Stomach (tissue), 19 donors: ENCODE results near the gene SYNPR. TPM values are rescaled to one million over a fixed set of nuclear protein-coding genes. Genes with fewer than 3 reads are reported as not detected.
A peak's percentile ranks its signal among the peaks of the same experiment; 100 is the strongest.

Source experiments
- DNase-seq, 2 donors: peaks; one replicate each; pipeline versions ENCODE4 v3.0.0 to v3.0.0-alpha.2; 2013 to 2019
- H3K27ac ChIP-seq, 5 donors: fragments of 200-600 bp in 4 of 5; sonication (generic) in 4 of 5; one replicate each; pipeline ENCODE4 v1.5.1; 2013 to 2019; ENCODE audit warnings: mild to moderate bottlenecking in 1 of 5, moderate library complexity in 1 of 5
- H3K27me3 ChIP-seq, 3 donors: fragments of 200-600 bp; sonication (generic); one replicate each; pipeline ENCODE4 v1.5.1; 2017 to 2019; ENCODE audit warnings: mixed run types in 1 of 3
- H3K36me3 ChIP-seq, 4 donors: fragments of 200-600 bp; sonication (generic); 1 replicate in 3 of 4; 2 replicates in 1 of 4; pipeline ENCODE4 v1.5.1; 2016 to 2019
- H3K4me1 ChIP-seq, 4 donors: fragments of 200-600 bp; sonication (generic); one replicate each; pipeline ENCODE4 v1.5.1; 2016 to 2019
- H3K4me3 ChIP-seq, 4 donors: fragments of 200-600 bp; sonication (generic) in 3 of 4; one replicate each; pipeline ENCODE4 v1.5.1; 2016 to 2019; ENCODE audit warnings: mild to moderate bottlenecking in 1 of 4
- H3K9me3 ChIP-seq, 4 donors: fragments of 200-600 bp; sonication (generic); one replicate each; pipeline ENCODE4 v1.5.1; 2016 to 2019
- CTCF ChIP-seq, 7 experiments: fragments of 450-650 bp in 4 of 7; fragments of 200-600 bp in 3 of 7; sonication (generic) in 3 of 7; IDR thresholded peaks; one replicate each; pipeline ENCODE4 v1.5.1; 2016 to 2019; ENCODE audit warnings: antibody characterized with exemption in 7 of 7, control low read depth in 2 of 7, mild to moderate bottlenecking in 1 of 7
- EP300 ChIP-seq: sonication (generic); formaldehyde crosslinking; IDR thresholded peaks from one replicate; pipeline ENCODE4 v1.6.1; 2017; ENCODE audit warnings: antibody characterized with exemption
- POLR2A ChIP-seq, 4 donors: fragments of 450-650 bp; IDR thresholded peaks; one replicate each; pipeline ENCODE4 v1.6.1; 2016; ENCODE audit warnings: antibody characterized with exemption in 4 of 4, control low read depth in 2 of 4, mild to moderate bottlenecking in 1 of 4, moderate library complexity in 1 of 4
- POLR2AphosphoS5 ChIP-seq, 3 donors: sonication (generic); formaldehyde crosslinking; IDR thresholded peaks; one replicate each; pipeline ENCODE4 v1.6.1; 2016; ENCODE audit warnings: antibody characterized with exemption in 3 of 3
- WGBS, 5 donors: extraction: QIAGEN DNeasy Blood & Tissue Kit in 3 of 5; methylation state at CpG; one replicate each; pipeline versions ENCODE4 v1.1.5 to v1.1.7; 2013 to 2018; 5-methylcytosine and 5-hydroxymethylcytosine counted together
- intact Hi-C: fragments of 100-400 bp; cut with DNase I; formaldehyde crosslinking; loops from one replicate; pipeline ENCODE4 v1.15.1; 2023; ENCODE audit warnings: low total_unique reads
- long read RNA-seq, 10 donors: transcript quantifications; one replicate each; lab custom pipeline, GENCODE V29; 2026
- polyA plus RNA-seq, 3 donors: library from polyadenylated mRNA; stranded (reverse); fragments of 200-250 nt; gene quantifications; one replicate each; pipeline ENCODE4 v1.2.3, GENCODE V29; 2013
- total RNA-seq, 5 donors: library from RNA; depleted of rRNA; stranded (reverse); fragments of >200 nt; gene quantifications; one replicate each; pipeline versions ENCODE4 v1.1.0 to v1.2.3, GENCODE V29; 2014 to 2016
- donor health status: healthy with polysubstance abuse.
- donor health status: Bipolar disorder and iron deficiency.
- donor health status: healthy.

SYNPR gene
- total RNA-seq: 1 to 10 TPM in 2 of 5 donors, under 1 TPM in 1, not detected in 2; 0.29 to 1.7 (median 1.0) TPM
- under 1 TPM in 2 of 3 donors, not detected in 1; 0.13 to 0.31 TPM for polyA plus RNA-seq
- long read RNA-seq, donor 1: 0 reads
- long read RNA-seq, donor 2, partial matches to known transcripts: 0 of 1 reads
- long read RNA-seq, donor 2, other reads (novel, unspliced or antisense): 0 of 1 reads
- long read RNA-seq, donor 3: 0 reads
- long read RNA-seq, donor 4: 0 reads
- long read RNA-seq, donor 5: 0 reads
- long read RNA-seq, donor 6: 0 reads
- long read RNA-seq, donor 7: 0 reads
- long read RNA-seq, donor 8: 0 reads
- long read RNA-seq, donor 9: 0 reads
- long read RNA-seq, donor 10: 0 reads

DNA sequence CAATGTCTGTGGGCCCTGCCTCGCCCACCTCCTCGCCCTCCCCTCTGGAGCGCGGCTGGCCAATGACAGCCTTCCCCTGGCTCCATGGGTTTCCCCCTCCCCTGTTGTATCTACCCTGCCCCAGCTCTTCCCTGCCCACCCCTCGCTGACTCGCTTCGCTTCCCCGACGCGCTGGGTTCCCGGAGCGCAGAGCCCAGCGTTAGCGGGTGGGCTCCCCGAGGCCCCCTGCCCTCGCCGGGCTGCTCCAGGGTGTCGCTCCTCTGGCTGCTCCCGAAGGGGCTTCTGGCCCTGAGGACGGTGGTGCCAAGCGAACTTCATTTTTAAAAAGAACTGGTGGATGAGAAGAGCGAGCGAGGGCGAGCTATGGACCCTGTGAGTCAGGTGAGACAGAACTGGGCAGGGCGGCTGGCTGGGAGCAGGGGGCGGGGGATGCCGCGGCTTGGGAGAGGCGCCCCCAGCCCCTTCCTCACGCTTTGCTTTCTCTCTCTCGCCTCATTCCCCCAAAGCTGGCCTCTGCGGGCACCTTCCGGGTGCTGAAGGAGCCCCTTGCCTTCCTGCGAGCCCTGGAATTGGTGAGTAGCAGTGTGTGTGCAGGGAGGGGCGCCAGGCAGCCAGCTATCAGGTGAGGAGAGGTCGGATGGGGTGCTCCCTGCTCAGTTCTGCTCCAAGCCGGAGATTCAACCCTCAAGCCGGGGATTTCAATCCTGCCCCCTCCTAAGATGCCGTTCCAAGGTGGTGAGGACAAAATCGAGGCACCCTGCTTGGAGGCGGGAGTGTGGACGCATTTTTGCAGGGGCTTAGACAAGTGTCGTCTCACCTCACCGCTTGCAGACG lies at the start of gene SYNPR:
TSS of gene SYNPR (plus strand) at position 138 of the 834 bp plus-strand sequence.
- Histone ChIP-seq H3K4me1 (peaks cover 8 to 22% (median 18%) of the 10 kb centered on the region in 4 donors), H3K27ac (no peak within 1 kb of the TSS), H3K4me3 (peak within 1 kb of the TSS in 3 of 4 donors; percentile 5 to 33 (median 19)), H3K9me3 (no peaks in the 10 kb centered on the region), H3K36me3 (no peaks in the 10 kb centered on the region), H3K27me3 (peaks cover 4 to 48% (median 19%) of the 10 kb centered on the region in 3 donors)
- intact Hi-C loops: no loop called here
- TF ChIP-seq POLR2A (IDR thresholded peaks at IDR 0.05): no peak
- no peak for TF ChIP-seq EP300
- TF ChIP-seq POLR2AphosphoS5 (IDR thresholded peaks at IDR 0.05): no peak
- no peak for TF ChIP-seq CTCF (IDR thresholded peaks at IDR 0.05)
- 2 to 4% (median 3%) methylated on average over 34 to 45 of the region's 45 CpGs for WGBS, 5 donors
- DNase-seq: peak in 1 of 2 donors; percentile 30

DNA sequence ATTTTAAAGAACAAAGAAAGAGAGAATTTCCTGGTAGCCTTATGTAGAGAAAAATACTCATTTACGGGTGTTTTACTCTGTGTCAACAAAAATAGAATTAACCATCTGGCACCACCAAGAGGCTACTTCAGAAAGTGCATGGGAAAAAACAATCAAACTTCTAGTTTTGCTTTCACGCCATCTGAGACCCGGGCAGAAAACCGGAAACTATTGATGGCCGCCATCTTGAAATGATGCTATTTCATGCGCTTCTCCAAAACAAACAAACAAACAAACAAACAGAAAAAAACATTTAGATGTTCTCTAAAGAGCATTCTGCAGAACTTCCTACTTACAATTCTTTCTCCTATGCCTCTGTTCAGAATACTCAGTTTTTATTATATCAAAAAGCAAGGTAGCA lies 49.4 kb upstream of the SYNPR start:
- no peaks in the 10 kb centered on the region for H3K36me3 ChIP-seq
- H3K9me3 ChIP-seq: no peaks in the 10 kb centered on the region
- intact Hi-C loops: no loop called here
- no peaks in the 10 kb centered on the region for H3K4me1 ChIP-seq
- no peaks in the 10 kb centered on the region for H3K27me3 ChIP-seq
- no peak for TF ChIP-seq POLR2AphosphoS5 (IDR thresholded peaks at IDR 0.05)
- no peak for TF ChIP-seq EP300
- peak in 4 of 7 experiments; percentile 19 to 48 (median 32) for TF ChIP-seq CTCF (IDR thresholded peaks at IDR 0.05)
- TF ChIP-seq POLR2A (IDR thresholded peaks at IDR 0.05): no peak
- no peak overlapping the region for H3K4me3 ChIP-seq
- H3K27ac ChIP-seq: no peak overlapping the region
- WGBS, 5 donors: 10 to 17% (median 13%) methylated on average over 6 of the region's 6 CpGs
- peak in 1 of 2 donors; percentile 66 for DNase-seq

DNA sequence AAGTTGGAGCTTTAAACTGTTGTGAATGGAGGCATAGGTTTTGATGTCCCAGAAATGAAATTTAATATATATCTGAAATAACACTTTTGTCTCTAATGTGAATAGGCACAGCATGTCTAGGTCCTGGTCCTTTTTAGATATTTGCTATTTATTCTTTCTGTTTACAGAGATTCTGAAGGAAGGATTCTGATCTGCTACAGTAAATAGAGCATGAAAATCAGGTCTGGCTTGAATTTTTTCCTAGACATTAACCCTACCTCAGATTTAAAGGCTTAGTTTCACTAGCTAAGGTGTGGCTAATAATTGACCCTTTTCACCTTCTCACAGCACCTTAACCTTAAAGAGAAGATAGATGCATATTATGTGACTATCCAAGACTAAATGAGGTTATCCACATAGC lies 48.0 kb upstream of the SYNPR start:
- Histone ChIP-seq H3K9me3 (no peaks in the 10 kb centered on the region), H3K27ac (no peak overlapping the region), H3K4me1 (no peaks in the 10 kb centered on the region), H3K36me3 (no peaks in the 10 kb centered on the region), H3K4me3 (no peak overlapping the region), H3K27me3 (no peaks in the 10 kb centered on the region)
- no peak for DNase-seq
- TF ChIP-seq CTCF (IDR thresholded peaks at IDR 0.05): no peak
- TF ChIP-seq POLR2AphosphoS5 (IDR thresholded peaks at IDR 0.05): no peak
- TF ChIP-seq EP300: no peak
- TF ChIP-seq POLR2A (IDR thresholded peaks at IDR 0.05): no peak
- intact Hi-C loops: no loop called here

GRCh38 chr3:63231643-63232042 lies 46.5 kb upstream of the SYNPR start:
- WGBS, 5 donors: 54 to 66% (median 61%) methylated on average over 2 of the region's 2 CpGs
- Histone ChIP-seq H3K27ac (no peak overlapping the region), H3K4me1 (no peaks in the 10 kb centered on the region), H3K36me3 (no peaks in the 10 kb centered on the region), H3K4me3 (no peak overlapping the region), H3K27me3 (no peaks in the 10 kb centered on the region), H3K9me3 (no peaks in the 10 kb centered on the region)
- peak in 1 of 2 donors; percentile 27 for DNase-seq
- TF ChIP-seq POLR2AphosphoS5 (IDR thresholded peaks at IDR 0.05): no peak
- TF ChIP-seq CTCF (IDR thresholded peaks at IDR 0.05): no peak
- no peak for TF ChIP-seq EP300
- no peak for TF ChIP-seq POLR2A (IDR thresholded peaks at IDR 0.05)
- intact Hi-C loops: no loop called here
